ENCODE measurements around the gene ABCA13.

Gene ABCA13

GRCh38 chr7:48304641-48305040 is 133.4 kb downstream of the ABCA13 start:
- DNase-seq, result no peak

- no peak for DNase-seq
These were observed 134.4 kb downstream of the ABCA13 start for GRCh38 chr7:48305661-48306060.

GRCh38 chr7:48307041-48307714 is 135.9 kb downstream of the ABCA13 start:
- DNase-seq, result no peak

GRCh38 chr7:48309720-48310119 is 138.5 kb downstream of the ABCA13 start:
- no peak for DNase-seq

- DNase-seq, result no peak
These were observed 140.3 kb downstream of the ABCA13 start for GRCh38 chr7:48311464-48312100.

GRCh38 chr7:48312151-48312550 is 140.9 kb downstream of the ABCA13 start:
- no peak for DNase-seq

- DNase-seq, result no peak
These were observed 145.5 kb downstream of the ABCA13 start for GRCh38 chr7:48316768-48317167.

GRCh38 chr7:48317360-48317759 is 146.1 kb downstream of the ABCA13 start:
- no peak for DNase-seq

- DNase-seq, result no peak
These were observed 150.2 kb downstream of the ABCA13 start for GRCh38 chr7:48321319-48322010.

GRCh38 chr7:48337012-48337621 is 165.9 kb downstream of the ABCA13 start:
- no peak for DNase-seq

GRCh38 chr7:48337781-48338180 is 166.5 kb downstream of the ABCA13 start:
- no peak for DNase-seq

- no peak for DNase-seq
These were observed 176.1 kb downstream of the ABCA13 start for GRCh38 chr7:48347230-48347825.

- DNase-seq, result no peak
These were observed 179.3 kb downstream of the ABCA13 start for GRCh38 chr7:48350515-48350914.

GRCh38 chr7:48351900-48352299 is 180.6 kb downstream of the ABCA13 start:
- DNase-seq, result no peak

- DNase-seq, result no peak
These were observed 184.1 kb downstream of the ABCA13 start for GRCh38 chr7:48355346-48355745.

GRCh38 chr7:48360574-48360973 is 189.3 kb downstream of the ABCA13 start:
- DNase-seq, result no peak

GRCh38 chr7:48363174-48363573 is 191.9 kb downstream of the ABCA13 start:
- no peak for DNase-seq

GRCh38 chr7:48365010-48365409 is 193.8 kb downstream of the ABCA13 start:
- DNase-seq, result no peak

GRCh38 chr7:48366096-48366495 is 194.8 kb downstream of the ABCA13 start:
- DNase-seq, result no peak

GRCh38 chr7:48376263-48376662 is 205.0 kb downstream of the ABCA13 start:
- DNase-seq, result no peak

- no peak for DNase-seq
These were observed 209.7 kb downstream of the ABCA13 start for GRCh38 chr7:48380921-48381320.

- DNase-seq, result no peak
These were observed 210.3 kb downstream of the ABCA13 start for GRCh38 chr7:48381571-48381970.

GRCh38 chr7:48384180-48384752 is 213.0 kb downstream of the ABCA13 start:
- DNase-seq, result no peak

All from activated T-cell treated with anti-CD3 and anti-CD28 coated beads, Interleukin-2, amount 50 U/mL, for 48 hours (primary cell).